Gastrocnemius medialis (tissue), 4 donors: ENCODE data around the gene SLC17A9. TPM values are rescaled to one million over a fixed set of nuclear protein-coding genes. Genes with fewer than 3 reads are reported as not detected.

Source experiments
- ATAC-seq, 2 donors: fragments of 150-250 bp; one replicate each; pipeline ENCODE4 v1.9.1; 2016
- DNase-seq, 2 donors: peaks; one replicate each; pipeline ENCODE4 v3.0.0-alpha.2; 2019
- H3K27ac ChIP-seq, 4 donors: fragments of 200-600 bp; sonication (generic); 1 replicate in 1 of 4; 2 replicates in 3 of 4; pipeline ENCODE4 v1.5.1; 2016 to 2018; ENCODE audit warnings: mild to moderate bottlenecking in 2 of 4, moderate library complexity in 1 of 4
- H3K27me3 ChIP-seq, 3 donors: fragments of 200-600 bp; sonication (generic) in 2 of 3; 1 replicate in 1 of 3; 2 replicates in 2 of 3; pipeline versions ENCODE4 v1.5.1 to v1.6.0; 2016 to 2019; ENCODE audit warnings: mild to moderate bottlenecking in 1 of 3, moderate library complexity in 1 of 3
- H3K36me3 ChIP-seq, 2 donors: fragments of 200-600 bp; sonication (generic) in 1 of 2; one replicate each; pipeline ENCODE4 v1.5.1; 2017 to 2018
- H3K4me1 ChIP-seq, 2 donors: fragments of 200-600 bp; sonication (generic) in 1 of 2; one replicate each; pipeline ENCODE4 v1.5.1; 2016 to 2017; ENCODE audit warnings: mild to moderate bottlenecking in 2 of 2
- H3K4me3 ChIP-seq, 4 donors: fragments of 200-600 bp; sonication (generic) in 3 of 4; 1 replicate in 1 of 4; 2 replicates in 3 of 4; pipeline ENCODE4 v1.5.1; 2016 to 2019; ENCODE audit warnings: mild to moderate bottlenecking in 2 of 4
- H3K9me3 ChIP-seq, 3 donors: fragments of 200-600 bp; sonication (generic) in 2 of 3; 1 replicate in 1 of 3; 2 replicates in 2 of 3; pipeline ENCODE4 v1.5.1; 2016 to 2019
- CTCF ChIP-seq, 5 experiments: fragments of 450-650 bp in 3 of 5; fragments of 200-600 bp in 2 of 5; sonication (generic) in 2 of 5; IDR thresholded peaks in 4 of 5; conservative IDR thresholded peaks in 1 of 5; 1 replicate in 4 of 5; 2 replicates in 1 of 5; pipeline ENCODE4 v1.5.1; 2016 to 2019; ENCODE audit warnings: antibody characterized with exemption in 5 of 5, mild to moderate bottlenecking in 3 of 5, moderate library complexity in 3 of 5
- POLR2A ChIP-seq, 2 donors: fragments of 450-650 bp; IDR thresholded peaks; one replicate each; pipeline ENCODE4 v1.6.1; 2017; ENCODE audit warnings: antibody characterized with exemption in 2 of 2, mild to moderate bottlenecking in 2 of 2, moderate library complexity in 2 of 2
- in situ Hi-C, 4 donors: fragments of 200-750 bp; cut with MboI; loops; one replicate each; pipeline versions ENCODE4 v1.15.0 to v1.8.0; 2017; ENCODE audit warnings: low sequenced_read_pairs in 4 of 4
- intact Hi-C: fragments of 100-400 bp; cut with DNase I; formaldehyde crosslinking; loops from one replicate; pipeline ENCODE4 v1.15.1; 2023; ENCODE audit warnings: low total_unique reads
- total RNA-seq, 4 donors: library from RNA; depleted of rRNA; stranded (reverse); fragments of >200 nt; gene quantifications; one replicate each; pipeline versions ENCODE4 v1.1.0 to v1.2.3, GENCODE V29; 2016

The SLC17A9 gene
- total RNA-seq, 4 donors from 2014 or later = 0.55 to 2.4 (median 1.2) TPM

DNA sequence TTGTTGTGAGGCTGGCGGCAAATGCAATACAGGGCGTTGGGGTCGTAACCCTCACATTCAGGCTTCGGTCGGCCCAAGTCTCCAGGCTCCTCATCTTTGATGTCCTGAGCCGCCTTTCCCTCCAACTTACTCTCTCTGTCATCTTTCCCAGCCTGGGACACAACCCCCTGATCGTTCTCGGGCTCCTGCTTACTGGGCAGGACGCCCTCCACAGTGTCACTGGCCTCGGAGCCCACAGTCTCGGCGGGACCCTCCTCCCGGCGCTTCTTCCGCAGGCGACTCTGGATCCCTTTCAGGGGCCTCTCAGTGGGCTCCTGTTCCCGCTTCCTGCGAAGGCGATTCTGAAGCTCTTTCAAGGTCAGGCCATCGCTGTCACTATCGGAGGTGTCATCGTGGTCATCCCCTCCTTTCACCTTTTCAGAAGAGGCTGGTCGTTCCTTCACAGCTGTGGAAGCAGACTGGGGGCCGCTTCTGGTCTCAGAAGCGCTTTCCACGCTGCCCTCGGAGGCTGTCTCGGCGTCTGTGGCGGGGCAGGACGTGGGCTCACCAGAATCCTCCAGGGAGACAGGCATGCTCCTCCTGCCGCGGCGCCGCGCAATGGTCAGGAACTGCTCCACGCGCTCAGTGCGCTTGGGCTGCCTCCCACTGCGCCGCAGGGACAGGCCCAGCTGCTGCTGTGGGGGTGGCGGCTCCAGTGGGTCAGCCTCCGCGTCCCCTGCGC lies 41.6 kb upstream of the SLC17A9 start:
- no peak for DNase-seq
- in situ Hi-C loops (no loop called here), intact Hi-C loops (no loop called here)
- Histone ChIP-seq H3K9me3 (no peaks in the 10 kb centered on the region), H3K4me3 (no peak overlapping the region), H3K4me1 (peaks cover 28 to 36% of the 10 kb centered on the region in 2 donors), H3K27me3 (no peaks in the 10 kb centered on the region), H3K27ac (no peak overlapping the region), H3K36me3 (peaks cover 5 to 60% of the 10 kb centered on the region in 2 donors)
- TF ChIP-seq POLR2A (IDR thresholded peaks at IDR 0.05) (no peak), CTCF (IDR thresholded peaks at IDR 0.05 in 4 of 5, conservative IDR thresholded peaks at IDR 0.05 in 1 of 5) (no peak)
- no peak for ATAC-seq

DNA sequence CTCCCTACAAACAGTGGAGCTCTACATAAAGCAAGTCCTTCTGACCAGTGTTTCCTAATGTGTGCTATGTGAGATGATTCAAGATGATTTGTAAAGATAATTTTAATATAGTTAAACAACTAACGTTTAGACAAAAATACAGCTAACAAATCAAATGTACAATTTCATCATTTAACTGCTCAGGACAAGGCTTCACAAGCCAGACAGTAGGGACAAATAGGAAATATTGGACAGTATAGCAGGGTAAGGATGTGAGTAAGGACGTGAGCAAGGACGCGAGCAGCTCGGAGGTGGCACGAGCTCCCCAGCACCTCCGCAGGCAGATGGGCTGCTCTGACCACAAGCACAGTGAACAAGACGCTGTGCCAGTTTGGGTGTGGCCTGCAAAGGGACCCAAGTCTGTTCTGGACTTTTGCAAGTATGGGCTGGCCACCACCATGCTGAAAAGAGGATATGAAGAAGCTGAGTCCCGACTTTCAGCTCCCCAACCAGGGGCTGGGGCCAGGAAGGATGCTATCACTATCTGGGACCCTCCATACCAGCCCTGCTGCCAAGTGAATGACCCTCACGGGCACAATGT lies 40.7 kb upstream of the SLC17A9 start:
- H3K36me3 ChIP-seq = peaks cover 2 to 51% of the 10 kb centered on the region in 2 donors
- DNase-seq (no peak), ATAC-seq (no peak)
- H3K27ac ChIP-seq = no peak overlapping the region
- intact Hi-C loops = no loop called here
- H3K4me1 ChIP-seq = peaks cover 37 to 38% of the 10 kb centered on the region in 2 donors
- H3K27me3 ChIP-seq = no peaks in the 10 kb centered on the region
- in situ Hi-C loops = no loop called here
- TF ChIP-seq CTCF (IDR thresholded peaks at IDR 0.05 in 4 of 5, conservative IDR thresholded peaks at IDR 0.05 in 1 of 5) (no peak), POLR2A (IDR thresholded peaks at IDR 0.05) (no peak)
- no peaks in the 10 kb centered on the region for H3K9me3 ChIP-seq
- H3K4me3 ChIP-seq = no peak overlapping the region

DNA sequence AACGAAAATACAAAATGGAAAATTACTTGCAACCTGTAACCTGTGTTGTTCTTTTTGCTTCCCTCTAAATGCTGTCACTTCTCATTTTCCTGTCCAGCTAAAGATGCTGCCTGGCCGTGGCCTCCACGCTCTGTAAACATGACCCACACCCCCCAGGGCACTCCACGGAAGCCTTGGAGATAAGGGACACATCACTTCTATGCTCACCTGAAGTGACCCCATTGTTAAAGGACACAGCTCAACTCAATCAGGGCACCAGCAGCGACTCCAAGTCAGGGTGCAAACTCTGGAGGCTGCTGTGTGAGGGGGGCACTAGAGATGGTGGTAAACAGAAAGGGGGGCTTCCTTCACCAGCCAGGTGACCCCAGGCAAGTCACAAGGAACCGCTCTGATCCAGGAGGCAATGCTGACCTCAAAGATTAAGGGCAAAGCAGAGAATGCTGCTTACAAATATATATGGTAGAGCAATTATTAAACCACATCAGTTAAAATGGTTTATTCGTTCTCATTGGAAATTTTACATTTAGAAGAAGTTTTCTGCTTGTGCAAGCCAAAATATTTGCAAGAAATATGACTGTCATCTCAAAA lies 39.4 kb upstream of the SLC17A9 start:
- H3K27me3 ChIP-seq = no peaks in the 10 kb centered on the region
- H3K4me3 ChIP-seq = no peak overlapping the region
- no peaks in the 10 kb centered on the region for H3K9me3 ChIP-seq
- TF ChIP-seq POLR2A (IDR thresholded peaks at IDR 0.05) (no peak), CTCF (IDR thresholded peaks at IDR 0.05 in 4 of 5, conservative IDR thresholded peaks at IDR 0.05 in 1 of 5) (no peak)
- H3K4me1 ChIP-seq = peaks cover 50% of the 10 kb centered on the region in 2 donors
- ATAC-seq = no peak
- intact Hi-C loops = no loop called here
- peaks cover 0 to 39% of the 10 kb centered on the region in 2 donors for H3K36me3 ChIP-seq
- DNase-seq = no peak
- H3K27ac ChIP-seq = no peak overlapping the region
- in situ Hi-C loops = no loop called here

- TF ChIP-seq CTCF (IDR thresholded peaks at IDR 0.05 in 4 of 5, conservative IDR thresholded peaks at IDR 0.05 in 1 of 5) = no peak
- TF ChIP-seq POLR2A (IDR thresholded peaks at IDR 0.05) = no peak
- H3K27me3 ChIP-seq = no peaks in the 10 kb centered on the region
- peaks cover 63% of the 10 kb centered on the region in 2 donors for H3K4me1 ChIP-seq
- no peak overlapping the region for H3K4me3 ChIP-seq
- intact Hi-C loops = no loop called here
- H3K27ac ChIP-seq = no peak overlapping the region
- H3K9me3 ChIP-seq = no peaks in the 10 kb centered on the region
- DNase-seq (no peak), ATAC-seq (peak in 1 of 2 donors; percentile 24)
- in situ Hi-C loops = no loop called here
- peaks cover 0 to 26% of the 10 kb centered on the region in 2 donors for H3K36me3 ChIP-seq
Measured at GRCh38 chr20:62914436-62914835, 38.1 kb upstream of the SLC17A9 start.
